WTC11 (cell line): ENCODE measurements around the gene CHTF18. TPM values are rescaled to one million over a fixed set of nuclear protein-coding genes. Genes with fewer than 3 reads are reported as not detected.
A peak's percentile ranks its signal among the peaks of the same experiment; 100 is the strongest.

Source experiments
- CREB1 ChIP-seq: sonication (generic); formaldehyde crosslinking; IDR thresholded peaks from 2 replicates; pipeline ENCODE4 v1.8.0; 2023; ENCODE audit warnings: mild to moderate bottlenecking, missing genetic modification reagents
- ELF4 ChIP-seq: sonication (generic); formaldehyde crosslinking; IDR thresholded peaks from 2 replicates; pipeline ENCODE4 v1.8.1; 2022; ENCODE audit warnings: low read depth, mild to moderate bottlenecking, moderate library complexity, missing genetic modification reagents
- FOXJ3 ChIP-seq: sonication (generic); formaldehyde crosslinking; IDR thresholded peaks from 2 replicates; pipeline ENCODE4 v1.9.0; 2021; ENCODE audit warnings: missing genetic modification reagents, mild to moderate bottlenecking, borderline replicate concordance
- FOXK1 ChIP-seq: sonication (generic); formaldehyde crosslinking; IDR thresholded peaks from 2 replicates; pipeline ENCODE4 v1.8.0; 2022; ENCODE audit warnings: mild to moderate bottlenecking, moderate library complexity, missing genetic modification reagents
- GABPB1 ChIP-seq: sonication (generic); formaldehyde crosslinking; IDR thresholded peaks from 2 replicates; pipeline ENCODE4 v1.8.1; 2023; ENCODE audit warnings: mild to moderate bottlenecking, missing genetic modification reagents
- GRHL2 ChIP-seq: fragments of 250-450 bp; sonication (Bioruptor Pico); IDR thresholded peaks from 2 replicates; pipeline ENCODE4 v1.8.0; 2022; ENCODE audit warnings: mild to moderate bottlenecking, moderate library complexity; ENCODE audit not compliant: insufficient replicate concordance, severe bottlenecking
- GTF2I ChIP-seq: fragments of 250-450 bp; sonication (Bioruptor Pico); conservative IDR thresholded peaks from 2 replicates; pipeline ENCODE4 v1.4.0; 2021; ENCODE audit warnings: mild to moderate bottlenecking
- MXD4 ChIP-seq: fragments of 250-450 bp; sonication (Bioruptor Pico); IDR thresholded peaks from 2 replicates; pipeline ENCODE4 v1.8.0; 2021; ENCODE audit warnings: mild to moderate bottlenecking, moderate library complexity, borderline replicate concordance
- NFATC4 ChIP-seq: fragments of 250-450 bp; sonication (Bioruptor Pico); IDR thresholded peaks from 2 replicates; pipeline ENCODE4 v1.9.0; 2021; ENCODE audit warnings: mild to moderate bottlenecking
- NFE2L1 ChIP-seq: sonication (generic); formaldehyde crosslinking; IDR thresholded peaks from 2 replicates; pipeline ENCODE4 v1.8.1; 2023; ENCODE audit warnings: missing genetic modification reagents
- NR1H2 ChIP-seq: sonication (generic); formaldehyde crosslinking; IDR thresholded peaks from 2 replicates; pipeline ENCODE4 v1.9.0; 2021; ENCODE audit warnings: mild to moderate bottlenecking, moderate library complexity, missing genetic modification reagents
- NR2C2 ChIP-seq: sonication (generic); formaldehyde crosslinking; IDR thresholded peaks from 2 replicates; pipeline ENCODE4 v1.8.0; 2022; ENCODE audit warnings: mild to moderate bottlenecking, missing genetic modification reagents
- NR3C1 ChIP-seq: sonication (generic); formaldehyde crosslinking; conservative IDR thresholded peaks from 2 replicates; pipeline ENCODE4 v1.8.1; 2023; ENCODE audit warnings: low read depth, mild to moderate bottlenecking, missing genetic modification reagents
- OVOL2 ChIP-seq: fragments of 250-450 bp; sonication (Bioruptor Pico); IDR thresholded peaks from 2 replicates; pipeline ENCODE4 v1.9.0; 2021; ENCODE audit warnings: mild to moderate bottlenecking, borderline replicate concordance
- SMAD3 ChIP-seq: sonication (generic); formaldehyde crosslinking; IDR thresholded peaks from 2 replicates; pipeline ENCODE4 v1.8.0; 2022; ENCODE audit warnings: missing genetic modification reagents, mild to moderate bottlenecking, borderline replicate concordance
- SOX15 ChIP-seq: fragments of 250-450 bp; sonication (Bioruptor Pico); IDR thresholded peaks from 2 replicates; pipeline ENCODE4 v1.9.0; 2021; ENCODE audit warnings: mild to moderate bottlenecking
- TCF7 ChIP-seq: sonication (generic); formaldehyde crosslinking; IDR thresholded peaks from 2 replicates; pipeline ENCODE4 v1.8.0; 2022; ENCODE audit warnings: mild to moderate bottlenecking, low read depth, missing genetic modification reagents, moderate library complexity
- TEAD4 ChIP-seq: sonication (generic); formaldehyde crosslinking; IDR thresholded peaks from 2 replicates; pipeline ENCODE4 v1.8.0; 2022; ENCODE audit warnings: mild to moderate bottlenecking, missing genetic modification reagents
- TP53 ChIP-seq: sonication (generic); formaldehyde crosslinking; IDR thresholded peaks from 2 replicates; pipeline ENCODE4 v1.8.1; 2023; ENCODE audit warnings: mild to moderate bottlenecking, missing genetic modification reagents
- ZBTB21 ChIP-seq: sonication (generic); formaldehyde crosslinking; IDR thresholded peaks from 2 replicates; pipeline ENCODE4 v1.8.1; 2023; ENCODE audit warnings: mild to moderate bottlenecking, missing genetic modification reagents, borderline replicate concordance
- ZNF138 ChIP-seq: sonication (generic); formaldehyde crosslinking; conservative IDR thresholded peaks from 2 replicates; pipeline ENCODE4 v1.8.1; 2022; ENCODE audit warnings: mild to moderate bottlenecking, moderate library complexity, missing genetic modification reagents
- ZNF232 ChIP-seq: sonication (generic); formaldehyde crosslinking; IDR thresholded peaks from 2 replicates; pipeline ENCODE4 v1.8.0; 2022; ENCODE audit warnings: mild to moderate bottlenecking, missing genetic modification reagents
- ZNF416 ChIP-seq: fragments of 250-450 bp; sonication (Bioruptor Pico); IDR thresholded peaks from 2 replicates; pipeline ENCODE4 v1.9.0; 2021; ENCODE audit warnings: mild to moderate bottlenecking, inconsistent platforms
- ZNF423 ChIP-seq: fragments of 250-450 bp; sonication (Bioruptor Pico); IDR thresholded peaks from 2 replicates; pipeline ENCODE4 v2.1.2; 2022; ENCODE audit warnings: mild to moderate bottlenecking, moderate library complexity
- total RNA-seq: library from RNA; stranded (reverse); gene quantifications from 3 replicates; pipeline ENCODE4 v1.2.3, GENCODE V29; 2021
- TF ChIP-seq, protein P1 (sequence below): sonication (generic); formaldehyde crosslinking; IDR thresholded peaks from 2 replicates; pipeline ENCODE4 v1.8.1; 2022; ENCODE audit warnings: low read depth, mild to moderate bottlenecking, moderate library complexity, missing genetic modification reagents, borderline replicate concordance
- TF ChIP-seq, protein P2 (sequence below): sonication (generic); formaldehyde crosslinking; IDR thresholded peaks from 2 replicates; pipeline ENCODE4 v1.8.1; 2022; ENCODE audit warnings: missing genetic modification reagents, borderline replicate concordance
- TF ChIP-seq, protein P3 (sequence below): sonication (generic); formaldehyde crosslinking; IDR thresholded peaks from 2 replicates; pipeline ENCODE4 v1.8.1; 2023; ENCODE audit warnings: mild to moderate bottlenecking, missing genetic modification reagents
- TF ChIP-seq, protein P4 (sequence below): fragments of 250-450 bp; sonication (Bioruptor Pico); IDR thresholded peaks from 2 replicates; pipeline ENCODE4 v1.9.0; 2021; ENCODE audit warnings: mild to moderate bottlenecking
- TF ChIP-seq, protein P5 (sequence below): sonication (generic); formaldehyde crosslinking; IDR thresholded peaks from 2 replicates; pipeline ENCODE4 v1.8.0; 2022; ENCODE audit warnings: mild to moderate bottlenecking, missing genetic modification reagents
- TF ChIP-seq, protein P6 (sequence below): fragments of 250-450 bp; sonication (Bioruptor Pico); conservative IDR thresholded peaks from 2 replicates; pipeline ENCODE4 v1.9.0; 2021; ENCODE audit warnings: mild to moderate bottlenecking
- TF ChIP-seq, protein P7 (sequence below): fragments of 200-600 bp; IDR thresholded peaks from 2 replicates; pipeline ENCODE4 v1.8.0; 2022; ENCODE audit warnings: antibody characterized with exemption

Gene CHTF18
- total RNA-seq, 1 experiment from 2014 or later: 183 TPM

DNA sequence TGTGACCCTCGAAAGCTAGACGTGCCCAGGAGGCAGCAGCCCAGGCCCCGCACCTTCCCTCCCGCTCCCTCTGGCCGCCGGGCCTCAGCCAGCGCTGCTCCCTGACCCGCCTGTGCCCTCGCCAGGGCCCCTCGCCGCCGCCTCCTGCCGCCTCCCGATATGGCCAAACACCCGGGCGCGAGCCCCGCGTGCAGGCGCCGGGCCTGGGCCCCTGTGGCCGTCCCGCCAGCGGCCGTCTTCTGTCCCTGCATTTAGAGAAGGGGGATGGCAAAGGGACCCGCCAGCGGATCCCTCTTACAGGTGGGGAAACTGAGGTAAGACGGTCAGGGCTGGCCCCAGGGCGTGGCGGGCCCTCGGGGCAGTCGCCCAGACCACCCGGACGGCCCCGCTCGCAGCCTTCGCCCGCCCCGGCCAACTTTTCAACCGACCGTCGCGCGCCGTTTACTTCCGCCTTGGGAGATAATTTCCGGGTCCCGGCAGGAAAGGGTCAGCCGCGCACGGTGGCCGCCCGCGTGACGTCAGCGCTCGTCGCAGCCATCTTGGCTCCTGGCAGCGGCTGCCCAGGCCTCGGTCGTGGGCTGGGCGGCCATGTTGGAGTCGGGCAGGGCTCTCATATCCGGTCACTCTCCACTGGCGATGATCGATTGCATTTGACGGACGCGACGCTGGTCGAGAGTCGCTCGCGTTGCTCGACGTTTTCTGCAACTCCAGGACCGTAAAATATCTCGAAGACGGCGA lies 19.1 kb downstream of the CHTF18 start (continued):
- TF ChIP-seq SOX15 (CRISPR knock-in tag) (no peak), MXD4 (no peak), NR1H2 (no peak), GRHL2 (CRISPR knock-in tag) (no peak), TCF7 (CRISPR knock-in tag) (no peak; the same call in 1 of the 2 replicates), TP53 (CRISPR knock-in tag) (no peak), TEAD4 (CRISPR knock-in tag) (no peak), OVOL2 (CRISPR knock-in tag) (no peak), NR2C2 (peak; percentile 86), ZBTB21 (peak; percentile 99), FOXJ3 (no peak), ZNF416 (no peak), GTF2I (CRISPR knock-in tag) (no peak), NFE2L1 (CRISPR knock-in tag) (no peak; the same call in 1 of the 2 replicates), FOXK1 (peak; percentile 94), CREB1 (CRISPR knock-in tag) (no peak), ELF4 (no peak), NR3C1 (no peak), ZNF232 (CRISPR knock-in tag) (no peak), NFATC4 (CRISPR knock-in tag) (no peak), SMAD3 (CRISPR knock-in tag) (no peak), ZNF138 (CRISPR knock-in tag) (no peak), GABPB1 (peak; percentile 45; the same call in 1 of the 2 replicates), ZNF423 (no peak)
- TF ChIP-seq, protein P1, sequence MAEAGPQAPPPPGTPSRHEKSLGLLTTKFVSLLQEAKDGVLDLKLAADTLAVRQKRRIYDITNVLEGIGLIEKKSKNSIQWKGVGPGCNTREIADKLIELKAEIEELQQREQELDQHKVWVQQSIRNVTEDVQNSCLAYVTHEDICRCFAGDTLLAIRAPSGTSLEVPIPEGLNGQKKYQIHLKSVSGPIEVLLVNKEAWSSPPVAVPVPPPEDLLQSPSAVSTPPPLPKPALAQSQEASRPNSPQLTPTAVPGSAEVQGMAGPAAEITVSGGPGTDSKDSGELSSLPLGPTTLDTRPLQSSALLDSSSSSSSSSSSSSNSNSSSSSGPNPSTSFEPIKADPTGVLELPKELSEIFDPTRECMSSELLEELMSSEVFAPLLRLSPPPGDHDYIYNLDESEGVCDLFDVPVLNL: no peak
- TF ChIP-seq, protein P2, sequence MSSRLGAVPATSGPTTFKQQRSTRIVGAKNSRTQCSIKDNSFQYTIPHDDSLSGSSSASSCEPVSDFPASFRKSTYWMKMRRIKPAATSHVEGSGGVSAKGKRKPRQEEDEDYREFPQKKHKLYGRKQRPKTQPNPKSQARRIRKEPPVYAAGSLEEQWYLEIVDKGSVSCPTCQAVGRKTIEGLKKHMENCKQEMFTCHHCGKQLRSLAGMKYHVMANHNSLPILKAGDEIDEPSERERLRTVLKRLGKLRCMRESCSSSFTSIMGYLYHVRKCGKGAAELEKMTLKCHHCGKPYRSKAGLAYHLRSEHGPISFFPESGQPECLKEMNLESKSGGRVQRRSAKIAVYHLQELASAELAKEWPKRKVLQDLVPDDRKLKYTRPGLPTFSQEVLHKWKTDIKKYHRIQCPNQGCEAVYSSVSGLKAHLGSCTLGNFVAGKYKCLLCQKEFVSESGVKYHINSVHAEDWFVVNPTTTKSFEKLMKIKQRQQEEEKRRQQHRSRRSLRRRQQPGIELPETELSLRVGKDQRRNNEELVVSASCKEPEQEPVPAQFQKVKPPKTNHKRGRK (CRISPR knock-in tag): no peak
- TF ChIP-seq, protein P3, sequence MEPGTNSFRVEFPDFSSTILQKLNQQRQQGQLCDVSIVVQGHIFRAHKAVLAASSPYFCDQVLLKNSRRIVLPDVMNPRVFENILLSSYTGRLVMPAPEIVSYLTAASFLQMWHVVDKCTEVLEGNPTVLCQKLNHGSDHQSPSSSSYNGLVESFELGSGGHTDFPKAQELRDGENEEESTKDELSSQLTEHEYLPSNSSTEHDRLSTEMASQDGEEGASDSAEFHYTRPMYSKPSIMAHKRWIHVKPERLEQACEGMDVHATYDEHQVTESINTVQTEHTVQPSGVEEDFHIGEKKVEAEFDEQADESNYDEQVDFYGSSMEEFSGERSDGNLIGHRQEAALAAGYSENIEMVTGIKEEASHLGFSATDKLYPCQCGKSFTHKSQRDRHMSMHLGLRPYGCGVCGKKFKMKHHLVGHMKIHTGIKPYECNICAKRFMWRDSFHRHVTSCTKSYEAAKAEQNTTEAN (CRISPR knock-in tag): no peak; the same call in 1 of the 2 replicates
- TF ChIP-seq, protein P4, sequence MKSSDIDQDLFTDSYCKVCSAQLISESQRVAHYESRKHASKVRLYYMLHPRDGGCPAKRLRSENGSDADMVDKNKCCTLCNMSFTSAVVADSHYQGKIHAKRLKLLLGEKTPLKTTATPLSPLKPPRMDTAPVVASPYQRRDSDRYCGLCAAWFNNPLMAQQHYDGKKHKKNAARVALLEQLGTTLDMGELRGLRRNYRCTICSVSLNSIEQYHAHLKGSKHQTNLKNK (CRISPR knock-in tag): no peak
- TF ChIP-seq, protein P5, sequence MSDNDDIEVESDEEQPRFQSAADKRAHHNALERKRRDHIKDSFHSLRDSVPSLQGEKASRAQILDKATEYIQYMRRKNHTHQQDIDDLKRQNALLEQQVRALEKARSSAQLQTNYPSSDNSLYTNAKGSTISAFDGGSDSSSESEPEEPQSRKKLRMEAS: peak; percentile 95
- TF ChIP-seq, protein P6, sequence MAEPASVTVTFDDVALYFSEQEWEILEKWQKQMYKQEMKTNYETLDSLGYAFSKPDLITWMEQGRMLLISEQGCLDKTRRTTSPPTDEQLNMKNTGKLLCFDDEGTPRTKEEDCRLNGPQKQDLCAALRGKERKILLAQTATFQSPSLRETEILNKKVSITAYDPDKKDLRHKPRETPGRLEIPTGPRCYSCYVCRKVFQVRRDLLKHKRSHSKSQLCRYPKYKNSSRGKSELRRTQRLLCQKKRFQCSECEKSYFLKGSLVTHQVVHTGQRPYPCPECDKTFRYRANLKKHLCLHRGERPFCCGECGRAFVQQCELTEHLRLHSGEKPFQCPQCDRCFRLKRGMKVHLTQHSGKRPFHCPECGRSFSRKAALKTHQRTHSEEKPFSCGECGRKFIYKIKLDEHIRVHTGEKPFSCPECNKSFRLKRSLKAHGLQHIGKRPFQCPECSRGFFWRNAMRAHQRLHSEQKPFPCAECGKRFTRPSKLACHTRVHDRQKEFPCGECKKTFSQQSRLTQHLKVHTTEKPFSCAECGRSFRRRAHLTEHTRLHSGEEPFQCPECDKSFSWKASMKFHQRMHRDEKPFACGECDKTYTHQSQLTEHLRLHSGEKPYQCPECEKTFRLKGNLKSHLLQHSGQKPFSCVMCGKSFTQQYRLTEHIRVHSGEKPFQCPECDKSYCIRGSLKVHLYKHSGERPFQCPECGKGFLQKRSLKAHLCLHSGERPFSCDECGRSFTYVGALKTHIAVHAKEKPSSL: no peak
- TF ChIP-seq, protein P7, sequence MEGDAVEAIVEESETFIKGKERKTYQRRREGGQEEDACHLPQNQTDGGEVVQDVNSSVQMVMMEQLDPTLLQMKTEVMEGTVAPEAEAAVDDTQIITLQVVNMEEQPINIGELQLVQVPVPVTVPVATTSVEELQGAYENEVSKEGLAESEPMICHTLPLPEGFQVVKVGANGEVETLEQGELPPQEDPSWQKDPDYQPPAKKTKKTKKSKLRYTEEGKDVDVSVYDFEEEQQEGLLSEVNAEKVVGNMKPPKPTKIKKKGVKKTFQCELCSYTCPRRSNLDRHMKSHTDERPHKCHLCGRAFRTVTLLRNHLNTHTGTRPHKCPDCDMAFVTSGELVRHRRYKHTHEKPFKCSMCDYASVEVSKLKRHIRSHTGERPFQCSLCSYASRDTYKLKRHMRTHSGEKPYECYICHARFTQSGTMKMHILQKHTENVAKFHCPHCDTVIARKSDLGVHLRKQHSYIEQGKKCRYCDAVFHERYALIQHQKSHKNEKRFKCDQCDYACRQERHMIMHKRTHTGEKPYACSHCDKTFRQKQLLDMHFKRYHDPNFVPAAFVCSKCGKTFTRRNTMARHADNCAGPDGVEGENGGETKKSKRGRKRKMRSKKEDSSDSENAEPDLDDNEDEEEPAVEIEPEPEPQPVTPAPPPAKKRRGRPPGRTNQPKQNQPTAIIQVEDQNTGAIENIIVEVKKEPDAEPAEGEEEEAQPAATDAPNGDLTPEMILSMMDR: no peak
